ENCODE data around the gene TP63.

- TF ChIP-seq, protein P1, sequence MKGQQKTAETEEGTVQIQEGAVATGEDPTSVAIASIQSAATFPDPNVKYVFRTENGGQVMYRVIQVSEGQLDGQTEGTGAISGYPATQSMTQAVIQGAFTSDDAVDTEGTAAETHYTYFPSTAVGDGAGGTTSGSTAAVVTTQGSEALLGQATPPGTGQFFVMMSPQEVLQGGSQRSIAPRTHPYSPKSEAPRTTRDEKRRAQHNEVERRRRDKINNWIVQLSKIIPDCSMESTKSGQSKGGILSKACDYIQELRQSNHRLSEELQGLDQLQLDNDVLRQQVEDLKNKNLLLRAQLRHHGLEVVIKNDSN (IDR thresholded peaks at IDR 0.05) = no peak
- TF ChIP-seq RAD21 (IDR thresholded peaks at IDR 0.05; ENCODE audit: low read depth) (no peak), ZBTB7A (IDR thresholded peaks at IDR 0.05; ENCODE audit: low read depth) (no peak), YY1 (IDR thresholded peaks at IDR 0.05; ENCODE audit: low read depth) (no peak), TEAD4 (IDR thresholded peaks at IDR 0.05) (no peak), CREB1 (IDR thresholded peaks at IDR 0.05; ENCODE audit: low read depth) (no peak), EP300 (IDR thresholded peaks at IDR 0.05; ENCODE audit: borderline replicate concordance) (no peak), TAF1 (IDR thresholded peaks at IDR 0.05; ENCODE audit: low read depth) (no peak)
- TF ChIP-seq, protein P2, sequence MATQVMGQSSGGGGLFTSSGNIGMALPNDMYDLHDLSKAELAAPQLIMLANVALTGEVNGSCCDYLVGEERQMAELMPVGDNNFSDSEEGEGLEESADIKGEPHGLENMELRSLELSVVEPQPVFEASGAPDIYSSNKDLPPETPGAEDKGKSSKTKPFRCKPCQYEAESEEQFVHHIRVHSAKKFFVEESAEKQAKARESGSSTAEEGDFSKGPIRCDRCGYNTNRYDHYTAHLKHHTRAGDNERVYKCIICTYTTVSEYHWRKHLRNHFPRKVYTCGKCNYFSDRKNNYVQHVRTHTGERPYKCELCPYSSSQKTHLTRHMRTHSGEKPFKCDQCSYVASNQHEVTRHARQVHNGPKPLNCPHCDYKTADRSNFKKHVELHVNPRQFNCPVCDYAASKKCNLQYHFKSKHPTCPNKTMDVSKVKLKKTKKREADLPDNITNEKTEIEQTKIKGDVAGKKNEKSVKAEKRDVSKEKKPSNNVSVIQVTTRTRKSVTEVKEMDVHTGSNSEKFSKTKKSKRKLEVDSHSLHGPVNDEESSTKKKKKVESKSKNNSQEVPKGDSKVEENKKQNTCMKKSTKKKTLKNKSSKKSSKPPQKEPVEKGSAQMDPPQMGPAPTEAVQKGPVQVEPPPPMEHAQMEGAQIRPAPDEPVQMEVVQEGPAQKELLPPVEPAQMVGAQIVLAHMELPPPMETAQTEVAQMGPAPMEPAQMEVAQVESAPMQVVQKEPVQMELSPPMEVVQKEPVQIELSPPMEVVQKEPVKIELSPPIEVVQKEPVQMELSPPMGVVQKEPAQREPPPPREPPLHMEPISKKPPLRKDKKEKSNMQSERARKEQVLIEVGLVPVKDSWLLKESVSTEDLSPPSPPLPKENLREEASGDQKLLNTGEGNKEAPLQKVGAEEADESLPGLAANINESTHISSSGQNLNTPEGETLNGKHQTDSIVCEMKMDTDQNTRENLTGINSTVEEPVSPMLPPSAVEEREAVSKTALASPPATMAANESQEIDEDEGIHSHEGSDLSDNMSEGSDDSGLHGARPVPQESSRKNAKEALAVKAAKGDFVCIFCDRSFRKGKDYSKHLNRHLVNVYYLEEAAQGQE (IDR thresholded peaks at IDR 0.05; ENCODE audit: low read depth) = no peak
- TF ChIP-seq, protein P3, sequence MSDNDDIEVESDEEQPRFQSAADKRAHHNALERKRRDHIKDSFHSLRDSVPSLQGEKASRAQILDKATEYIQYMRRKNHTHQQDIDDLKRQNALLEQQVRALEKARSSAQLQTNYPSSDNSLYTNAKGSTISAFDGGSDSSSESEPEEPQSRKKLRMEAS (IDR thresholded peaks at IDR 0.05) = no peak
Observed at GRCh38 chr3:189779166-189779565, 148.0 kb downstream of the TP63 start.
